ENCODE measurements around the gene TSPAN12.
"Not testable (repeated sequence)": the region's sequence is repeated elsewhere in the genome, so short reads cannot be mapped to it uniquely, and the experiment has no call there.

Gene TSPAN12

GRCh38 chr7:120857588-120858573 lies at the start of gene TSPAN12:
Gene TSPAN12, minus strand, starts transcription at chr7:120858144. Its CDS starts 1,381 bp downstream, at chr7:120856763.
- DNase-seq, result peak; percentile 31

- DNase-seq, result no peak
These were observed 41.0 kb upstream of the TSPAN12 start for GRCh38 chr7:120898715-120899499.

GRCh38 chr7:120895253-120895652 lies 37.3 kb upstream of the TSPAN12 start:
- DNase-seq, result not testable (repeated sequence)

- not testable (repeated sequence) for DNase-seq
These were observed 27.7 kb upstream of the TSPAN12 start for GRCh38 chr7:120885602-120886001.

GRCh38 chr7:120877701-120878100 lies 19.8 kb upstream of the TSPAN12 start:
- DNase-seq, result no peak

- no peak for DNase-seq
These were observed 19.0 kb upstream of the TSPAN12 start for GRCh38 chr7:120876922-120877321.

- no peak for DNase-seq
These were observed 16.8 kb upstream of the TSPAN12 start for GRCh38 chr7:120874722-120875121.

- no peak for DNase-seq
These were observed 16.1 kb upstream of the TSPAN12 start for GRCh38 chr7:120874016-120874415.

- no peak for DNase-seq
These were observed 15.5 kb upstream of the TSPAN12 start for GRCh38 chr7:120873401-120873800.

- no peak for DNase-seq
These were observed 11.8 kb upstream of the TSPAN12 start for GRCh38 chr7:120869700-120870099.

- DNase-seq, result no peak
These were observed 10.0 kb upstream of the TSPAN12 start for GRCh38 chr7:120867932-120868331.

GRCh38 chr7:120865191-120865981 lies 7.4 kb upstream of the TSPAN12 start:
- no peak for DNase-seq

GRCh38 chr7:120864141-120864900 lies 6.4 kb upstream of the TSPAN12 start:
- DNase-seq, result no peak

- DNase-seq, result no peak
These were observed 5.1 kb upstream of the TSPAN12 start for GRCh38 chr7:120862987-120863590.

- DNase-seq, result no peak
These were observed 2.2 kb upstream of the TSPAN12 start for GRCh38 chr7:120860156-120860555.

- no peak for DNase-seq
These were observed 1.5 kb upstream of the TSPAN12 start for GRCh38 chr7:120859459-120859858.

- no peak for DNase-seq
These were observed 1.2 kb downstream of the TSPAN12 start for GRCh38 chr7:120856621-120857352.

GRCh38 chr7:120856198-120856597 lies 1.7 kb downstream of the TSPAN12 start:
- no peak for DNase-seq

- no peak for DNase-seq
These were observed 5.2 kb downstream of the TSPAN12 start for GRCh38 chr7:120852700-120853099.

- DNase-seq, result no peak
These were observed 14.8 kb downstream of the TSPAN12 start for GRCh38 chr7:120843109-120843508.

GRCh38 chr7:120842121-120842621 lies 15.8 kb downstream of the TSPAN12 start:
- no peak for DNase-seq
